ENCODE results near the gene FAM120B.
"Not testable (repeated sequence)": the region's sequence is repeated elsewhere in the genome, so short reads cannot be mapped to it uniquely, and the experiment has no call there.

The FAM120B gene

GRCh38 chr6:170263410-170263809 is 43.1 kb upstream of the FAM120B start:
- no peak for DNase-seq (ENCODE audit: insufficient read length, low spot score)

GRCh38 chr6:170264086-170264485 is 42.5 kb upstream of the FAM120B start:
- DNase-seq (ENCODE audit: insufficient read length, low spot score), result no peak
- TF ChIP-seq POLR2AphosphoS5 (IDR thresholded peaks at IDR 0.05; ENCODE audit: low read depth, low read length) (no peak), TAF1 (IDR thresholded peaks at IDR 0.05; ENCODE audit: low read depth, low read length) (no peak), POLR2A (IDR thresholded peaks at IDR 0.05; ENCODE audit: low read depth, low read length) (no peak), SPI1 (IDR thresholded peaks at IDR 0.05; ENCODE audit: low read depth, low read length) (no peak), POU2F2 (IDR thresholded peaks at IDR 0.05; ENCODE audit: low read depth, low read length) (no peak)
- no peak for FAIRE-seq

More at GRCh38 chr6:170263410-170263809, 43.1 kb upstream of the FAM120B start:
- TF ChIP-seq TAF1 (IDR thresholded peaks at IDR 0.05; ENCODE audit: low read depth, low read length) (no peak), POLR2AphosphoS5 (IDR thresholded peaks at IDR 0.05; ENCODE audit: low read depth, low read length) (no peak), PAX5 (IDR thresholded peaks at IDR 0.05; ENCODE audit: insufficient read depth, low read length, severe bottlenecking) (no peak), SPI1 (IDR thresholded peaks at IDR 0.05; ENCODE audit: low read depth, low read length) (no peak), POLR2A (IDR thresholded peaks at IDR 0.05; ENCODE audit: low read depth, low read length) (no peak), POU2F2 (IDR thresholded peaks at IDR 0.05; ENCODE audit: low read depth, low read length) (no peak)
- no peak for FAIRE-seq

GRCh38 chr6:170264644-170265043 is 41.9 kb upstream of the FAM120B start:
- DNase-seq (ENCODE audit: insufficient read length, low spot score); FAIRE-seq: not testable (repeated sequence)

- DNase-seq (ENCODE audit: insufficient read length, low spot score), result no peak
- no peak for TF ChIP-seq TAF1 (IDR thresholded peaks at IDR 0.05; ENCODE audit: low read depth, low read length)
- TF ChIP-seq PAX5 (IDR thresholded peaks at IDR 0.05; ENCODE audit: insufficient read depth, low read length, severe bottlenecking), result no peak
- no peak for FAIRE-seq
These were observed 40.9 kb upstream of the FAM120B start for GRCh38 chr6:170265655-170266054.

GRCh38 chr6:170266061-170266825 is 40.3 kb upstream of the FAM120B start:
- FAIRE-seq, result no peak
- TF ChIP-seq SPI1 (IDR thresholded peaks at IDR 0.05; ENCODE audit: low read depth, low read length) (no peak), PAX5 (IDR thresholded peaks at IDR 0.05; ENCODE audit: insufficient read depth, low read length, severe bottlenecking) (no peak), POLR2AphosphoS5 (IDR thresholded peaks at IDR 0.05; ENCODE audit: low read depth, low read length) (no peak), POLR2A (IDR thresholded peaks at IDR 0.05; ENCODE audit: low read depth, low read length) (no peak), TAF1 (IDR thresholded peaks at IDR 0.05; ENCODE audit: low read depth, low read length) (no peak), POU2F2 (IDR thresholded peaks at IDR 0.05; ENCODE audit: low read depth, low read length) (no peak)
- no peak for DNase-seq (ENCODE audit: insufficient read length, low spot score)

GRCh38 chr6:170267688-170268087 is 38.9 kb upstream of the FAM120B start:
- DNase-seq (ENCODE audit: insufficient read length, low spot score), result no peak
- FAIRE-seq, result no peak
- TF ChIP-seq POLR2AphosphoS5 (IDR thresholded peaks at IDR 0.05; ENCODE audit: low read depth, low read length) (no peak), PAX5 (IDR thresholded peaks at IDR 0.05; ENCODE audit: insufficient read depth, low read length, severe bottlenecking) (no peak), POU2F2 (IDR thresholded peaks at IDR 0.05; ENCODE audit: low read depth, low read length) (no peak), TAF1 (IDR thresholded peaks at IDR 0.05; ENCODE audit: low read depth, low read length) (no peak), SPI1 (IDR thresholded peaks at IDR 0.05; ENCODE audit: low read depth, low read length) (no peak), POLR2A (IDR thresholded peaks at IDR 0.05; ENCODE audit: low read depth, low read length) (no peak)

GRCh38 chr6:170268216-170269129 is 38.1 kb upstream of the FAM120B start:
- no peak for TF ChIP-seq POU2F2 (IDR thresholded peaks at IDR 0.05; ENCODE audit: low read depth, low read length)
- TF ChIP-seq PAX5 (IDR thresholded peaks at IDR 0.05; ENCODE audit: insufficient read depth, low read length, severe bottlenecking), result no peak
- TF ChIP-seq POLR2AphosphoS5 (IDR thresholded peaks at IDR 0.05; ENCODE audit: low read depth, low read length), result no peak
- DNase-seq (ENCODE audit: insufficient read length, low spot score) (no peak), FAIRE-seq (no peak)

- no peak for FAIRE-seq
- no peak for DNase-seq (ENCODE audit: insufficient read length, low spot score)
These were observed 37.3 kb upstream of the FAM120B start for GRCh38 chr6:170269151-170269845.

GRCh38 chr6:170269846-170270541 is 36.6 kb upstream of the FAM120B start:
- TF ChIP-seq POLR2A (IDR thresholded peaks at IDR 0.05; ENCODE audit: low read depth, low read length) (no peak), POU2F2 (IDR thresholded peaks at IDR 0.05; ENCODE audit: low read depth, low read length) (no peak), POLR2AphosphoS5 (IDR thresholded peaks at IDR 0.05; ENCODE audit: low read depth, low read length) (no peak), PAX5 (IDR thresholded peaks at IDR 0.05; ENCODE audit: insufficient read depth, low read length, severe bottlenecking) (no peak), SPI1 (IDR thresholded peaks at IDR 0.05; ENCODE audit: low read depth, low read length) (no peak), TAF1 (IDR thresholded peaks at IDR 0.05; ENCODE audit: low read depth, low read length) (no peak)
- no peak for DNase-seq (ENCODE audit: insufficient read length, low spot score)
- no peak for FAIRE-seq

More at GRCh38 chr6:170269151-170269845, 37.3 kb upstream of the FAM120B start:
- TF ChIP-seq PAX5 (IDR thresholded peaks at IDR 0.05; ENCODE audit: insufficient read depth, low read length, severe bottlenecking), result no peak
- TF ChIP-seq TAF1 (IDR thresholded peaks at IDR 0.05; ENCODE audit: low read depth, low read length), result no peak
- TF ChIP-seq POU2F2 (IDR thresholded peaks at IDR 0.05; ENCODE audit: low read depth, low read length), result no peak
- TF ChIP-seq POLR2A (IDR thresholded peaks at IDR 0.05; ENCODE audit: low read depth, low read length), result no peak
- no peak for TF ChIP-seq SPI1 (IDR thresholded peaks at IDR 0.05; ENCODE audit: low read depth, low read length)
- TF ChIP-seq POLR2AphosphoS5 (IDR thresholded peaks at IDR 0.05; ENCODE audit: low read depth, low read length), result no peak
